Measurements from ENCODE around the gene DNAJA3. TPM values are rescaled to one million over a fixed set of nuclear protein-coding genes. Genes with fewer than 3 reads are reported as not detected.

Gene DNAJA3
- total RNA-seq, 2 donors from 2014 or later = 47.6 to 60.0 TPM

GRCh38 chr16:4450430-4450829 is 24.8 kb downstream of the DNAJA3 start:
- H3K36me3 ChIP-seq = peaks cover 11 to 49% of the 10 kb centered on the region in 2 donors
- H3K9me3 ChIP-seq = no peaks in the 10 kb centered on the region
- H3K4me3 ChIP-seq = no peak overlapping the region
- no peak for DNase-seq (ENCODE audit: low spot score)
- 93% methylated on average over 14 of the region's 14 CpGs for WGBS
- H3K27me3 ChIP-seq (replicated peaks; ENCODE audit: insufficient read depth) = no peaks in the 10 kb centered on the region
- no peaks in the 10 kb centered on the region for H3K4me1 ChIP-seq (replicated peaks)
- TF ChIP-seq POLR2A (IDR thresholded peaks at IDR 0.05) (no peak), CTCF (IDR thresholded peaks at IDR 0.05) (no peak), POLR2AphosphoS5 (IDR thresholded peaks at IDR 0.05) (no peak)
- H3K27ac ChIP-seq = no peak overlapping the region
- intact Hi-C loops (cut with DNase I) = no loop called here

GRCh38 chr16:4450931-4451519 is 25.4 kb downstream of the DNAJA3 start:
- no peak for DNase-seq (ENCODE audit: low spot score)
- Histone ChIP-seq H3K27ac (no peak overlapping the region), H3K4me3 (no peak overlapping the region), H3K9me3 (no peaks in the 10 kb centered on the region), H3K4me1 (replicated peaks) (no peaks in the 10 kb centered on the region), H3K27me3 (replicated peaks; ENCODE audit: insufficient read depth) (no peaks in the 10 kb centered on the region), H3K36me3 (peaks cover 11 to 46% of the 10 kb centered on the region in 2 donors)
- WGBS = 90% methylated on average over 14 of the region's 14 CpGs
- no peak for TF ChIP-seq POLR2AphosphoS5 (IDR thresholded peaks at IDR 0.05)
- no peak for TF ChIP-seq CTCF (IDR thresholded peaks at IDR 0.05)
- TF ChIP-seq POLR2A (IDR thresholded peaks at IDR 0.05) = no peak
- intact Hi-C loops (cut with DNase I) = no loop called here

GRCh38 chr16:4452674-4453073 is 27.0 kb downstream of the DNAJA3 start:
- peaks cover 6 to 47% of the 10 kb centered on the region in 2 donors for H3K36me3 ChIP-seq
- no peak for DNase-seq (ENCODE audit: low spot score)
- H3K4me1 ChIP-seq (replicated peaks) = no peaks in the 10 kb centered on the region
- WGBS = 99% methylated on average over 5 of the region's 5 CpGs
- intact Hi-C loops (cut with DNase I) = no loop called here
- no peak overlapping the region for H3K27ac ChIP-seq
- H3K9me3 ChIP-seq = no peaks in the 10 kb centered on the region
- no peaks in the 10 kb centered on the region for H3K27me3 ChIP-seq (replicated peaks; ENCODE audit: insufficient read depth)
- H3K4me3 ChIP-seq = no peak overlapping the region
- no peak for TF ChIP-seq POLR2AphosphoS5 (IDR thresholded peaks at IDR 0.05)
- no peak for TF ChIP-seq CTCF (IDR thresholded peaks at IDR 0.05)
- no peak for TF ChIP-seq POLR2A (IDR thresholded peaks at IDR 0.05)

GRCh38 chr16:4454623-4455022 is 29.0 kb downstream of the DNAJA3 start:
- Histone ChIP-seq H3K36me3 (peaks cover 6 to 37% of the 10 kb centered on the region in 2 donors), H3K27ac (no peak overlapping the region), H3K4me3 (no peak overlapping the region), H3K4me1 (replicated peaks) (no peaks in the 10 kb centered on the region), H3K27me3 (replicated peaks; ENCODE audit: insufficient read depth) (no peaks in the 10 kb centered on the region), H3K9me3 (no peaks in the 10 kb centered on the region)
- TF ChIP-seq POLR2AphosphoS5 (IDR thresholded peaks at IDR 0.05) (no peak), POLR2A (IDR thresholded peaks at IDR 0.05) (no peak), CTCF (IDR thresholded peaks at IDR 0.05) (no peak)
- intact Hi-C loops (cut with DNase I) = no loop called here
- WGBS = 68% methylated on average over 9 of the region's 9 CpGs
- no peak for DNase-seq (ENCODE audit: low spot score)

- Histone ChIP-seq H3K9me3 (no peaks in the 10 kb centered on the region), H3K27me3 (replicated peaks; ENCODE audit: insufficient read depth) (no peaks in the 10 kb centered on the region), H3K27ac (no peak overlapping the region), H3K36me3 (peaks cover 6 to 34% of the 10 kb centered on the region in 2 donors), H3K4me1 (replicated peaks) (no peaks in the 10 kb centered on the region), H3K4me3 (no peak overlapping the region)
- intact Hi-C loops (cut with DNase I) = no loop called here
- WGBS = 87% methylated on average over 14 of the region's 14 CpGs
- TF ChIP-seq CTCF (IDR thresholded peaks at IDR 0.05) (no peak), POLR2A (IDR thresholded peaks at IDR 0.05) (no peak), POLR2AphosphoS5 (IDR thresholded peaks at IDR 0.05) (no peak)
- no peak for DNase-seq (ENCODE audit: low spot score)
These were observed 29.4 kb downstream of the DNAJA3 start for GRCh38 chr16:4455081-4455480.
